ENCODE results near the gene PADI1.

The PADI1 gene

DNA sequence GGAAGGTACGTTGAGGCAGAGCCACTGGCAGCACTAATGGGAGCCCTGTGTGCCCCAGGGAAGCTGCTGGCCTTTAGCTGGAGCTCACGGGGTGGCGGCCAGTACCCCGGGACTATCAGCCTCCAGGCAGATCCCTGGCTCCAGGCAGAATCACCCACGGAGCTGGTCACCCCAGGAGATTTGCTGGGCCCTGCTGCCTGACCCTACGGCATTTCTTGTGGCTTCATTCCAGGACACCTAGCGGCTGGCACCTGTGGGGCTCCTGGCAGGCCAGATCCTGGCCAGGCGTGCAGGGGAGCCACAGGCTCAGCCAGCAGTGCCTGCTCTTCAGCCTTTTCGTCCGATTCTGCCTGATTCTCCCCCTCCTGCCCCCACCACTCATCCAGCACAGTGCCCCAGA lies 7.1 kb downstream of the PADI1 start:
- no peaks in the 10 kb centered on the region for H3K36me3 ChIP-seq (ENCODE audit: control insufficient read depth, insufficient read depth, low read length, severe bottlenecking)
- no peak overlapping the region for H3K9ac ChIP-seq (ENCODE audit: low read length)
- H3K4me1 ChIP-seq (ENCODE audit: control insufficient read depth, insufficient read depth, low read length) = peaks cover 12% of the 10 kb centered on the region
- no peaks in the 10 kb centered on the region for H3K9me3 ChIP-seq (ENCODE audit: control insufficient read depth, low read length)
- H3K27me3 ChIP-seq (replicated peaks; ENCODE audit: control insufficient read depth, insufficient read depth, low read length) = peaks cover 61% of the 10 kb centered on the region
- no peak for DNase-seq (ENCODE audit: low read depth)
- H3K4me3 ChIP-seq (ENCODE audit: low read length) = no peak overlapping the region

DNA sequence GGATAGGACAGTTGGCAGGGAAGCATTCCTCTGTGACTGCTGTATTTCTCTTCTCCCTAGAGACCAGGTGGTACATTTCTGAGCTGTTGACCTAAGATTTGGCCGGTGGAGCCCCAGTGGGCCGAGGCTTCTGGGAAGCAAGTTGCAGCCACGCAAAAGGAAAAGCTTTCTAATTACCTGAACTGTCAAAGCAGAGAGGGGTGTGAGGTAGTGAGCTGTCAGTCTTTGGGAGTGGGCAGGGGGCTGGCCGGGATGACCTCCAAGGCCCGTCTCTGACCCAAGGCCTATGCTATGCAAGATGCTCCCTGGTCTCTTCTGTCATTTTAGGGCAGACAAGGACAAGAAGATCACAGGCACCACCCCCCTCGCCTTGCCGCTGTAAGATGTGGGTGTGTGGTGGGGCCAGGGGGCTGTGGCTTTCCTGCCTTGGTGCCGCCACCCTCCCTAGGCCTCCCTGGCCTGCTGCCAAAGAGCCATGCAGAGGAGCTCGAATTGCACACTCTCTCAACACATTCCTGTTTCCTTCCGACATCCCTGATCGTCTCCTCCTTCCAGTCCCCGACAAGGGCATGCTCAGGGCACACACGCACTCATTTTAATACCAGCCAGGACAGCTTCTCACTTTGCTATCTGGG lies 7.7 kb downstream of the PADI1 start:
- peak; percentile 93 for DNase-seq (ENCODE audit: low read depth)
- H3K4me1 ChIP-seq (ENCODE audit: control insufficient read depth, insufficient read depth, low read length) = peaks cover 12% of the 10 kb centered on the region

DNA sequence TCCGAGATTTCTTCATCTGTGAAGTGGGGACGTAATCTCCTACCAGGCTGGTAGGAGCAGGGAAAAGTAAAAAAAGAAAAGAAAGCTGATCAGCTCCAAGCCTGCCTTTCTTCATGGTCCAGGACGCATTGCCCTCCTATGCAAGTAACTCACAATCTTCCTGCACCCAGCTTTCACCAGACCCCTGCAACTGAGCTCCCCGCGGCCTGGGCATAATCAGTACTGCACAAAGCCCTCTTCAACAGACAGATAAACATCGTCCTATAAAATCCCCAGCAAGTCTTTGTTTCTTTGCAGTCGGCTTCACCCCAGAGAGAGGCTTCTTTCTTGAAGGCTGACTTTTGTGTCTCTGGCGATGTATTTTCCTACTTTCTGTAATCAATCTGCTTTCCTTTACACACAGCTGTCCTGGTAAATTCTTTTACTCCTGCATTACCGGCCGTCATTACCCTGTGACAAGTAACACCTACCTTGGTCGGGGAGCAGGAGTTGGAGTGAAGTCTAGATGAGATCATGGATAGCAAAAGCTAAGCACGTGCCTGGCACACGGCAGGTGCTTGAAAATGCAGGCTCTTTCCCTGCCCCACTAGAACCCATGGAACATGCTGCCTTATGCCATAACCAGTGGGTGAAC lies 8.3 kb downstream of the PADI1 start:
- peaks cover 4% of the 10 kb centered on the region for H3K9me3 ChIP-seq (ENCODE audit: control insufficient read depth, low read length)
- DNase-seq (ENCODE audit: low read depth) = no peak
- H3K27me3 ChIP-seq (replicated peaks; ENCODE audit: control insufficient read depth, insufficient read depth, low read length) = peaks cover 62% of the 10 kb centered on the region
- H3K36me3 ChIP-seq (ENCODE audit: control insufficient read depth, insufficient read depth, low read length, severe bottlenecking) = no peaks in the 10 kb centered on the region
- no peak overlapping the region for H3K9ac ChIP-seq (ENCODE audit: low read length)
- H3K4me3 ChIP-seq (ENCODE audit: low read length) = no peak overlapping the region
- H3K4me1 ChIP-seq (ENCODE audit: control insufficient read depth, insufficient read depth, low read length) = peaks cover 12% of the 10 kb centered on the region

More for the DNA sequence above, 7.7 kb downstream of the PADI1 start:
- Histone ChIP-seq H3K27me3 (replicated peaks; ENCODE audit: control insufficient read depth, insufficient read depth, low read length) (peaks cover 62% of the 10 kb centered on the region), H3K9ac (ENCODE audit: low read length) (no peak overlapping the region), H3K36me3 (ENCODE audit: control insufficient read depth, insufficient read depth, low read length, severe bottlenecking) (no peaks in the 10 kb centered on the region), H3K4me3 (ENCODE audit: low read length) (no peak overlapping the region), H3K9me3 (ENCODE audit: control insufficient read depth, low read length) (peaks cover 2% of the 10 kb centered on the region)

DNA sequence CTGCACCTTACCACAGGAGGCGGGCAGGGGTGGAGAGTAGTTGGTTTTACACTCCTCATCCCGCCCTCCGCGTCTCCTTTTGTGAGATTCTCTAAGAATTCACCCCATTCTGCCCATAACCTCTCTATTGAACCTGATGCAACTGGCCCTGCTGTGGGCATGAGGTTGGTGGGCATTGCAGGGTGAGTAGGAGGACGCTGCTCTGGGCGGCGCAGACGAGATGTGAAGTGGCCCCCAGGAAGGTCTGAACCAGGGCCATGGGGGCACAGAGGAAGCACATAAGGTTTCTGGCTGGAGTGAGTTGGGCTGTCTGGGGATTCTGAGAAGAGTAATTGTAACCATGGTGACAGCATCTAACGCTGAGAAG lies 8.8 kb downstream of the PADI1 start:
- peaks cover 12% of the 10 kb centered on the region for H3K4me1 ChIP-seq (ENCODE audit: control insufficient read depth, insufficient read depth, low read length)
- no peaks in the 10 kb centered on the region for H3K36me3 ChIP-seq (ENCODE audit: control insufficient read depth, insufficient read depth, low read length, severe bottlenecking)
- no peak overlapping the region for H3K9ac ChIP-seq (ENCODE audit: low read length)
- DNase-seq (ENCODE audit: low read depth) = no peak
- H3K27me3 ChIP-seq (replicated peaks; ENCODE audit: control insufficient read depth, insufficient read depth, low read length) = peaks cover 67% of the 10 kb centered on the region
- peaks cover 4% of the 10 kb centered on the region for H3K9me3 ChIP-seq (ENCODE audit: control insufficient read depth, low read length)
- H3K4me3 ChIP-seq (ENCODE audit: low read length) = no peak overlapping the region

DNA sequence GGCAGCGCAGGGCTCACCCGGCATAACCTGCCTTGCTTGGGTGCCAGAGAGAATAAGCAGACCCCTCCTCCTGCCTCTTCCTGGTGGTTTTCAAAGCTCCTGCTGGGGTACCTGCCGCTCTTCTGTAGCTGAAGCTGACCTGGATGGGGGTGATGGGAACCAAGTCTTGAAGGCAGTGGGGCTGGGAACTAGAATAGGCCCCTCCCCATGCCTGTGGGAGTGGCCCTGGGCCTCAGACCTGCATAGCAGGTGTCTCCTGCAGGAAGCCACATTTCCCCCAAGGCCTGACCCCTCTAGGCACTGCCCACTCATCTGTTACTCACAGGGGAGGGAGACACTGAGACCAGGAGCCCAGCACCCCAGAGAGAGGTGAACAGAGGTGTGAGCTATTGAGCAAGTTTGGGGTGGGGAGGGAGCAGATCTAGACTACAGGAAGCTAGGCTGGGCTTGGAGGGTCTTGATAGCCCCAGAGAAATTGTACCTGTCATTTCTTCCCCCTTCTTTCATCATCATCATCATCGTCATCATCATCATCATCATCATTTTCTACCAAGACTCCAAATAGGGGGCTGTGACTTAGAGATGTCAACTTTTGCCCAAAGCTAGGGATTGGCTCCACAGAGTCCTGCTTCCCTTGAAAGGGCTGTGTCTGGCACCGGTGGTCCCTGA lies 10.1 kb downstream of the PADI1 start:
- H3K36me3 ChIP-seq (ENCODE audit: control insufficient read depth, insufficient read depth, low read length, severe bottlenecking) = no peaks in the 10 kb centered on the region
- H3K9me3 ChIP-seq (ENCODE audit: control insufficient read depth, low read length) = peaks cover 4% of the 10 kb centered on the region
- no peak overlapping the region for H3K9ac ChIP-seq (ENCODE audit: low read length)
- peaks cover 12% of the 10 kb centered on the region for H3K4me1 ChIP-seq (ENCODE audit: control insufficient read depth, insufficient read depth, low read length)
- no peak for DNase-seq (ENCODE audit: low read depth)
- H3K27me3 ChIP-seq (replicated peaks; ENCODE audit: control insufficient read depth, insufficient read depth, low read length) = peaks cover 78% of the 10 kb centered on the region
- no peak overlapping the region for H3K4me3 ChIP-seq (ENCODE audit: low read length)

DNA sequence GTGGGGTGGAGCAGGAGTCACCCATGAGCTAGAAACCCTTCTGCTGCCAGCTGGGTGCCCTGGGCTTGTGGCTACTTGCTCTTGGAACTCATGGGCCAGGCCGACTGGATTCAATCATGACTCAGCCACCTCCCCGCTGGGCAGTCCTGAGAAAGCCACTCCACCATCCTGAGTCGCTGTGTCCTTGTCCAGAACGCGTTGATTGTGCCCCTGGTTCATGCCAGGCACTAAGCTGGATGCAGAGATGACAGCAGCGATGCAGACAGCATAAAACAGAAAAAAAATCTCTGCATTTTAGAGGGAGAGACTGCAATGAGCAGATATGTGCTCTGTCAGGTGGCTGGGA lies 10.6 kb downstream of the PADI1 start:
- H3K9me3 ChIP-seq (ENCODE audit: control insufficient read depth, low read length) = peaks cover 4% of the 10 kb centered on the region
- H3K4me1 ChIP-seq (ENCODE audit: control insufficient read depth, insufficient read depth, low read length) = peaks cover 12% of the 10 kb centered on the region
- no peak for DNase-seq (ENCODE audit: low read depth)

DNA sequence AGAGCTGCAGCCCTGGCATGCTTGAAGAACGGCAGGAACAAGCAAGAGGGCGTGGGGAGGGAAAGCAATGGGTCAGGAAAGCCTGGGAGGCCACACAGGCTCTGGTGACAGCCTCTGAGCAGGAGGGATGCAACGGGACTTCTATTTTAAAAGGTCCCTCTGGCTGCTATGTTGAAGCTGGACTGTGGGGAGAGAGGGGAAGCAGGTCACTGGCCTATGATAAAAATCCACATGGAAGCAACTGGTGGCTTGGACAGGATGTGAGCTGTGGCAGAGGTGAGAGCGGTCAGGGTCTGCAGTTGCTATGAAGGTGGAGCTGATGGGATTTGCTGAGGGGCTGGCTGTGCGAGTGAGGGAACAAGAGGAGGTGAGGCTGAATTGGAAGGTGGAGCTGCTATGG lies 11.2 kb downstream of the PADI1 start:
- Histone ChIP-seq H3K27me3 (replicated peaks; ENCODE audit: control insufficient read depth, insufficient read depth, low read length) (peaks cover 81% of the 10 kb centered on the region), H3K9me3 (ENCODE audit: control insufficient read depth, low read length) (peaks cover 4% of the 10 kb centered on the region), H3K9ac (ENCODE audit: low read length) (no peak overlapping the region), H3K36me3 (ENCODE audit: control insufficient read depth, insufficient read depth, low read length, severe bottlenecking) (no peaks in the 10 kb centered on the region), H3K4me3 (ENCODE audit: low read length) (no peak overlapping the region), H3K4me1 (ENCODE audit: control insufficient read depth, insufficient read depth, low read length) (peaks cover 12% of the 10 kb centered on the region)
- DNase-seq (ENCODE audit: low read depth) = no peak

More for the DNA sequence above, 10.6 kb downstream of the PADI1 start:
- H3K27me3 ChIP-seq (replicated peaks; ENCODE audit: control insufficient read depth, insufficient read depth, low read length) = peaks cover 81% of the 10 kb centered on the region
- H3K4me3 ChIP-seq (ENCODE audit: low read length) = no peak overlapping the region
- H3K36me3 ChIP-seq (ENCODE audit: control insufficient read depth, insufficient read depth, low read length, severe bottlenecking) = no peaks in the 10 kb centered on the region
- no peak overlapping the region for H3K9ac ChIP-seq (ENCODE audit: low read length)

DNA sequence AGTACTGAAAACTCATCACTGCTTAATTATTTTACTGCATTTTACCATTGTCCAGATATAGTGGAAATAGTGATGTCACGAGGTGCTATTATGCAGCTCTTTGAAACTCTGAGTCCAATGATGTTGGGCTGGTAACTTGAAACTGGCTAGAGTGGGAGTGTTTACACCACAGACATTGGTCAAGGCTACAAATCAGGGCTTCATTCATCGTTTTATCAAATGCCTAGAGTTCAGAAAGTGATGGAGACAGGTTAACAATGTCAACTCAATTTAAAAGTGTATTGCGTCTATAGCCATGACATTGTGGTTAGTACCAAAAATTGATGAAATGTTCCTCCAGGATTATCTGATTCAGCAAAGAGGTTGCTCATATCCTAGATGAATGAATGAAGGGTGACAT lies 12.7 kb downstream of the PADI1 start:
- peaks cover 88% of the 10 kb centered on the region for H3K27me3 ChIP-seq (replicated peaks; ENCODE audit: control insufficient read depth, insufficient read depth, low read length)
- peaks cover 4% of the 10 kb centered on the region for H3K9me3 ChIP-seq (ENCODE audit: control insufficient read depth, low read length)
- no peak overlapping the region for H3K9ac ChIP-seq (ENCODE audit: low read length)
- H3K4me1 ChIP-seq (ENCODE audit: control insufficient read depth, insufficient read depth, low read length) = peaks cover 9% of the 10 kb centered on the region
- H3K4me3 ChIP-seq (ENCODE audit: low read length) = no peak overlapping the region
- H3K36me3 ChIP-seq (ENCODE audit: control insufficient read depth, insufficient read depth, low read length, severe bottlenecking) = no peaks in the 10 kb centered on the region
- no peak for DNase-seq (ENCODE audit: low read depth)

DNA sequence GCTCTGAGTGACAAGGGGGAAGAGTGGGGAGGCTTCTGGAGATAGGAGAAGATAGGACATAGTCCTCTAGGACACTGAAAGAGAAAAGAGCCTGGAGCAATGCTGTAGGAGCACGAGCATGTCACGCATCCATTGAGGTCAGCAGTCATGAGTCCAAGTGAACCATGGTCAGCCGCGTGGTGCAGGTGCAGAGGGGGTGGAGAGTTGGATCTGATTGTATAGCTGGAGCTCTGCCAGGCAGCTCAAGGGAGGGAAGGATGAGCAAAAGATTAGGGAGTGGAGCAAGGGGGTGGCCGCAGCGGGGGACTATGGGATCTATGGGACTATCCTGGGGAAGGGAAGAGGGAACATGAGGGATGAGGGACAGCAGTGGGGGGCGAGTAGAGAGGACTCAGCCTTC lies 14.0 kb downstream of the PADI1 start:
- Histone ChIP-seq H3K4me3 (ENCODE audit: low read length) (no peak overlapping the region), H3K36me3 (ENCODE audit: control insufficient read depth, insufficient read depth, low read length, severe bottlenecking) (no peaks in the 10 kb centered on the region), H3K27me3 (replicated peaks; ENCODE audit: control insufficient read depth, insufficient read depth, low read length) (peaks cover 83% of the 10 kb centered on the region), H3K4me1 (ENCODE audit: control insufficient read depth, insufficient read depth, low read length) (no peaks in the 10 kb centered on the region), H3K9me3 (ENCODE audit: control insufficient read depth, low read length) (peaks cover 4% of the 10 kb centered on the region), H3K9ac (ENCODE audit: low read length) (no peak overlapping the region)
- DNase-seq (ENCODE audit: low read depth) = no peak

DNA sequence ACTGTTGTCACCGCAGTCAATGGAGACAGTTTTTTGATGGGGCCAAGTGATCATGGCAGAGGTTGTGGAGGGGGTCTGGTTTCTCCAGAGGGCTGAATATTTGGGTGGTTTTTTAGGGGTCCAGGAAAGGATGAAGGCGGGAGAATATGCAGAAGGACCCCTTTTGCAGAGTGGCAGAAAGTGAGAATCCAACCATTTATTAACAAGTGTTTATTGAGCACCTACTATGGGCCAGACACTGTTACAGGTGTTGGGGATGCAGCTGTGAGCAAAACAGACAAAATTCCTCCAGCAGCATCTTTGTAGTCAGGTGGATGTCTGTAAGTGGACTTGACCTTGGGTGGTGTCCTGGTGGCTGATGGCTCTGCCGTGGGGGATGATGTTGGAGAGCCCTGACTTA lies 15.4 kb downstream of the PADI1 start:
- Histone ChIP-seq H3K27me3 (replicated peaks; ENCODE audit: control insufficient read depth, insufficient read depth, low read length) (peaks cover 81% of the 10 kb centered on the region), H3K36me3 (ENCODE audit: control insufficient read depth, insufficient read depth, low read length, severe bottlenecking) (no peaks in the 10 kb centered on the region), H3K9me3 (ENCODE audit: control insufficient read depth, low read length) (peaks cover 4% of the 10 kb centered on the region), H3K4me3 (ENCODE audit: low read length) (no peak overlapping the region), H3K9ac (ENCODE audit: low read length) (no peak overlapping the region), H3K4me1 (ENCODE audit: control insufficient read depth, insufficient read depth, low read length) (no peaks in the 10 kb centered on the region)
- DNase-seq (ENCODE audit: low read depth) = no peak

DNA sequence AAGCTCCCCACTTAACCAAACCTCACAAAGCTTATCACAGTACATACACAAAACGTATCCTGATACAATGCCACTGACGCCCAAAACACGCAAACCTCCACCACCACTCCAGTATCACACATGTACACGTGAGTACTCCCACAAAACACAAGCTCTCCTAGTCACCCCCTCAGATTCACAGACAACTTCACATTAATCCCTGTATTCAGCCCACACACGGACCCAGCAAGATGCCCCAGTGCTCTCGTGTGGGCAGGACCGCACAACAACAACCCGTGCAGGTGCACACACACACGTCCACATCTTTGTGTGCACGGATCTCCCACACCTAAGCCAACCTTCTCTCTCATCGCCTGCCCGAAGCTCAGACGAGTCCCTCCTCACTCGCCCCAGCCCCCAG lies 17.6 kb downstream of the PADI1 start:
- Histone ChIP-seq H3K9me3 (ENCODE audit: control insufficient read depth, low read length) (peaks cover 2% of the 10 kb centered on the region), H3K27me3 (replicated peaks; ENCODE audit: control insufficient read depth, insufficient read depth, low read length) (peaks cover 73% of the 10 kb centered on the region), H3K36me3 (ENCODE audit: control insufficient read depth, insufficient read depth, low read length, severe bottlenecking) (no peaks in the 10 kb centered on the region), H3K9ac (ENCODE audit: low read length) (no peak overlapping the region), H3K4me3 (ENCODE audit: low read length) (no peak overlapping the region), H3K4me1 (ENCODE audit: control insufficient read depth, insufficient read depth, low read length) (no peaks in the 10 kb centered on the region)
- no peak for DNase-seq (ENCODE audit: low read depth)

All from adipocyte (in vitro differentiated cells).